Measurements from ENCODE around the gene TRAPPC3. TPM values are rescaled to one million over a fixed set of nuclear protein-coding genes. Genes with fewer than 3 reads are reported as not detected.

TRAPPC3 gene
- total RNA-seq = 42.1 and 45.2 TPM in 2 replicates
- 53.5 TPM for total RNA-seq (2013)
- polyA plus RNA-seq = 40.5 and 50.3 TPM in 2 replicates
- 23.5 and 23.7 TPM in 2 replicates for polyA minus RNA-seq

GRCh38 chr1:36149237-36149972 lies at the start of gene TRAPPC3:
TRAPPC3 (minus strand) TSS chr1:36149486; CDS start chr1:36149378, 108 bp downstream.
- WGBS (ENCODE audit: insufficient coverage) = under 1% methylated on average over 62 of the region's 62 CpGs
- H3K27me3 Mint-ChIP-seq = no peaks in the 10 kb centered on the region
- ChIA-PET POLR2A (interaction anchor here (0.6 to 2.7 kb wide), 12 partner anchors 12 to 315 kb away, joined by 3 to 27 read pairs (median 4); partner anchors contain the start of genes ADPRS, MRPS15 and THRAP3), CTCF (interaction anchor here (0.7 to 9.5 kb wide), 34 partner anchors 13 to 315 kb away, joined by 3 to 187 read pairs (median 6); partner anchors contain the start of genes ADPRS, AGO1, LSM10 and MRPS15)
- TF ChIP-seq, protein P1, sequence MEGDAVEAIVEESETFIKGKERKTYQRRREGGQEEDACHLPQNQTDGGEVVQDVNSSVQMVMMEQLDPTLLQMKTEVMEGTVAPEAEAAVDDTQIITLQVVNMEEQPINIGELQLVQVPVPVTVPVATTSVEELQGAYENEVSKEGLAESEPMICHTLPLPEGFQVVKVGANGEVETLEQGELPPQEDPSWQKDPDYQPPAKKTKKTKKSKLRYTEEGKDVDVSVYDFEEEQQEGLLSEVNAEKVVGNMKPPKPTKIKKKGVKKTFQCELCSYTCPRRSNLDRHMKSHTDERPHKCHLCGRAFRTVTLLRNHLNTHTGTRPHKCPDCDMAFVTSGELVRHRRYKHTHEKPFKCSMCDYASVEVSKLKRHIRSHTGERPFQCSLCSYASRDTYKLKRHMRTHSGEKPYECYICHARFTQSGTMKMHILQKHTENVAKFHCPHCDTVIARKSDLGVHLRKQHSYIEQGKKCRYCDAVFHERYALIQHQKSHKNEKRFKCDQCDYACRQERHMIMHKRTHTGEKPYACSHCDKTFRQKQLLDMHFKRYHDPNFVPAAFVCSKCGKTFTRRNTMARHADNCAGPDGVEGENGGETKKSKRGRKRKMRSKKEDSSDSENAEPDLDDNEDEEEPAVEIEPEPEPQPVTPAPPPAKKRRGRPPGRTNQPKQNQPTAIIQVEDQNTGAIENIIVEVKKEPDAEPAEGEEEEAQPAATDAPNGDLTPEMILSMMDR (IDR thresholded peaks at IDR 0.05) = peak; percentile 89
- TF ChIP-seq EZH2 (IDR thresholded peaks at IDR 0.05; ENCODE audit: borderline replicate concordance, insufficient read depth, low read depth, low read length, poor library complexity, severe bottlenecking) = no peak
- peak within 1 kb of the TSS; percentile 82 for H3K4me2 ChIP-seq (replicated peaks; ENCODE audit: low read depth, low read length, poor library complexity, severe bottlenecking)
- peak within 1 kb of the TSS; percentile 74 to 84 (median 83) for H3K4me3 ChIP-seq (ENCODE audit: control extremely low read depth in 1 of 5, extremely low read depth in 1 of 5, insufficient read depth in 1 of 5, low read depth in 2 of 5, low read length in 4 of 5)
- peak; percentile 93 for ATAC-seq (ENCODE audit: low read depth)
- peak within 1 kb of the TSS; percentile 98 for H3K27ac Mint-ChIP-seq
- no peaks in the 10 kb centered on the region for H3K9me3 ChIP-seq (ENCODE audit: control extremely low read depth in 1 of 3, control insufficient read depth in 2 of 3, insufficient read depth in 1 of 3, low read length in 2 of 3)
- intact Hi-C loops (cut with micrococcal nuclease) = loop anchor here (1.0 to 5.0 kb wide), 9 partner anchors 39 to 1543 kb away; partner anchors contain the start of genes ADPRS, CDCA8 and THRAP3
- H4K20me1 ChIP-seq (ENCODE audit: control insufficient read depth, insufficient read depth, low read length, poor library complexity, severe bottlenecking) = no peaks in the 10 kb centered on the region
- H2AFZ ChIP-seq (ENCODE audit: insufficient read depth, low read depth, low read length, poor library complexity, severe bottlenecking) = peak within 1 kb of the TSS; percentile 82
- H3K9ac ChIP-seq (ENCODE audit: low read length) = peak within 1 kb of the TSS; percentile 77
- DNase-seq = peak; percentile 99
- H3K9me3 Mint-ChIP-seq (ENCODE audit: insufficient read depth) = no peaks in the 10 kb centered on the region
- no peaks in the 10 kb centered on the region for H3K27me3 ChIP-seq (replicated peaks in 1 of 4; ENCODE audit: control extremely low read depth in 1 of 4, control insufficient read depth in 3 of 4, insufficient read depth in 4 of 4, low read length in 3 of 4)
- peaks cover 56% of the 10 kb centered on the region for H3K79me2 ChIP-seq (ENCODE audit: control insufficient read depth, insufficient read depth, low read length)
- peak within 1 kb of the TSS; percentile 99 for H3K4me3 Mint-ChIP-seq
- H3K4me1 Mint-ChIP-seq = peaks cover 63% of the 10 kb centered on the region
- peak within 1 kb of the TSS; percentile 77 to 94 for H3K27ac ChIP-seq (ENCODE audit: low read length in 2 of 2)
- peaks cover 32 to 41% of the 10 kb centered on the region in 2 donors for H3K4me1 ChIP-seq (ENCODE audit: control insufficient read depth in 2 of 2, insufficient read depth in 2 of 2, low read length in 2 of 2)
- H3K36me3 ChIP-seq (replicated peaks in 1 of 2; ENCODE audit: control extremely low read depth in 1 of 2, control insufficient read depth in 1 of 2, extremely low read depth in 1 of 2, insufficient read depth in 2 of 2, low read length in 1 of 2) = peaks cover 4 to 7% of the 10 kb centered on the region in 2 experiments

- DNase-seq (no peak), ATAC-seq (ENCODE audit: low read depth) (no peak)
- Histone ChIP-seq H3K9me3 (ENCODE audit: control extremely low read depth in 1 of 3, control insufficient read depth in 2 of 3, insufficient read depth in 1 of 3, low read length in 2 of 3) (no peaks in the 10 kb centered on the region), H4K20me1 (ENCODE audit: control insufficient read depth, insufficient read depth, low read length, poor library complexity, severe bottlenecking) (no peaks in the 10 kb centered on the region), H3K36me3 (replicated peaks in 1 of 2; ENCODE audit: control extremely low read depth in 1 of 2, control insufficient read depth in 1 of 2, extremely low read depth in 1 of 2, insufficient read depth in 2 of 2, low read length in 1 of 2) (no peaks in the 10 kb centered on the region), H3K27ac (ENCODE audit: low read length in 2 of 2) (no peak overlapping the region), H3K4me1 (ENCODE audit: control insufficient read depth in 2 of 2, insufficient read depth in 2 of 2, low read length in 2 of 2) (peaks cover 0 to 2% of the 10 kb centered on the region in 2 donors), H3K4me3 (ENCODE audit: control extremely low read depth in 1 of 5, extremely low read depth in 1 of 5, insufficient read depth in 1 of 5, low read depth in 2 of 5, low read length in 4 of 5) (no peak overlapping the region), H3K79me2 (ENCODE audit: control insufficient read depth, insufficient read depth, low read length) (no peaks in the 10 kb centered on the region), H2AFZ (ENCODE audit: insufficient read depth, low read depth, low read length, poor library complexity, severe bottlenecking) (no peak overlapping the region), H3K27me3 (replicated peaks in 1 of 4; ENCODE audit: control extremely low read depth in 1 of 4, control insufficient read depth in 3 of 4, insufficient read depth in 4 of 4, low read length in 3 of 4) (no peaks in the 10 kb centered on the region), H3K4me2 (replicated peaks; ENCODE audit: low read depth, low read length, poor library complexity, severe bottlenecking) (no peak overlapping the region), H3K9ac (ENCODE audit: low read length) (no peak overlapping the region)
- peaks cover 9% of the 10 kb centered on the region for H3K4me1 Mint-ChIP-seq
- intact Hi-C loops (cut with micrococcal nuclease) = no loop called here
- ChIA-PET POLR2A (interaction anchor here (0.6 kb wide), 1 partner anchor 382 kb away, joined by 4 read pairs; no protein-coding TSS in a partner anchor), CTCF (interaction anchor here (0.7 kb wide), 1 partner anchor 1082 kb away, joined by 3 read pairs; no protein-coding TSS in a partner anchor)
- peaks cover 7% of the 10 kb centered on the region for H3K27me3 Mint-ChIP-seq
- no peak overlapping the region for H3K27ac Mint-ChIP-seq
- no peak overlapping the region for H3K4me3 Mint-ChIP-seq
- TF ChIP-seq, protein P1 (IDR thresholded peaks at IDR 0.05) = no peak
- no peak for TF ChIP-seq EZH2 (IDR thresholded peaks at IDR 0.05; ENCODE audit: borderline replicate concordance, insufficient read depth, low read depth, low read length, poor library complexity, severe bottlenecking)
- no peaks in the 10 kb centered on the region for H3K9me3 Mint-ChIP-seq (ENCODE audit: insufficient read depth)
- WGBS (ENCODE audit: insufficient coverage) = 82% methylated on average over 4 of the region's 5 CpGs
Measured at GRCh38 chr1:36198641-36199040, 49.4 kb upstream of the TRAPPC3 start.
